ENCODE results near the gene PAX9. TPM values are rescaled to one million over a fixed set of nuclear protein-coding genes. Genes with fewer than 3 reads are reported as not detected.

The PAX9 gene
- total and polyA plus RNA-seq, 9 of the 15 experiments (the other 6 are each of a cell fraction or from before 2014, with no cell fraction given) = 0.87 to 2.4 (median 1.3) TPM

GRCh38 chr14:36626151-36626550 lies 35.5 kb upstream of the PAX9 start:
- CTCF ChIA-PET (ENCODE audit: low intra/inter-chr PET ratio) = no interaction called here
- 0% methylated on average over 3 of the region's 4 CpGs for WGBS (ENCODE audit: insufficient coverage, low coverage, missing lambda C conversion rate)

More at GRCh38 chr14:36626151-36626550, 35.5 kb upstream of the PAX9 start:
- no peak overlapping the region for H3K4me2 ChIP-seq (ENCODE audit: insufficient read depth, low read length)
- in situ Hi-C loops (cut with MboI) = loop anchor here (25.0 kb wide), 1 partner anchor 511 kb away; no protein-coding TSS in a partner anchor
- no peaks in the 10 kb centered on the region for H3K79me2 ChIP-seq (ENCODE audit: control insufficient read depth, insufficient read depth, low read length)
- FAIRE-seq (no peak), DNase-seq (ENCODE audit: extremely low read depth in 1 of 4, low spot score in 3 of 4) (no peak), ATAC-seq (no peak)
- BruUV-seq (replicated peaks) = no TSS peak
- H3K36me3 ChIP-seq (ENCODE audit: control insufficient read depth, insufficient read depth, low read length) = no peaks in the 10 kb centered on the region
- no peak overlapping the region for H2AFZ ChIP-seq (ENCODE audit: low read depth, low read length)
- no peaks in the 10 kb centered on the region for H3K9me3 ChIP-seq (replicated peaks; ENCODE audit: control insufficient read depth, insufficient read depth, low read depth, low read length)
- no peaks in the 10 kb centered on the region for H3K4me1 ChIP-seq (replicated peaks in 1 of 2; ENCODE audit: control insufficient read depth in 2 of 2, insufficient read depth in 2 of 2, low read length in 2 of 2)
- no peaks in the 10 kb centered on the region for H4K20me1 ChIP-seq (replicated peaks; ENCODE audit: control insufficient read depth, insufficient read depth, low read length)
- no peak overlapping the region for H3K4me3 ChIP-seq
- no peak overlapping the region for H3K27ac ChIP-seq (ENCODE audit: extremely low read depth, low read depth, low read length)
- POLR2A ChIA-PET = interaction anchor here (0.6 to 1.1 kb wide), 3 partner anchors 12 to 507 kb away, joined by 3 read pairs; no protein-coding TSS in a partner anchor
- intact Hi-C loops (cut with micrococcal nuclease) = no loop called here
- H3K9ac ChIP-seq (ENCODE audit: insufficient read depth in 1 of 2, low read depth in 2 of 2, low read length in 2 of 2) = no peak overlapping the region
- H3K9me1 ChIP-seq (ENCODE audit: control insufficient read depth, insufficient read depth, low read length) = no peaks in the 10 kb centered on the region
- H3K27me3 ChIP-seq (ENCODE audit: control insufficient read depth in 2 of 2, insufficient read depth in 2 of 2, low read length in 2 of 2) = peaks cover 0 to 5% of the 10 kb centered on the region in 2 experiments; a peak in 2 of 5 replicates
- TF ChIP-seq CGGBP1 (CRISPR knock-in tag; IDR thresholded peaks at IDR 0.05) = no peak
- no peak for TF ChIP-seq NFIC (IDR thresholded peaks at IDR 0.05)
- TF ChIP-seq NCOA1 (IDR thresholded peaks at IDR 0.05; ENCODE audit: low read depth) = no peak
- no peak for TF ChIP-seq MAZ (CRISPR knock-in tag; conservative IDR thresholded peaks at IDR 0.05 in 1 of 2, IDR thresholded peaks at IDR 0.05 in 1 of 2)
- TF ChIP-seq HNRNPUL1 (IDR thresholded peaks at IDR 0.05; ENCODE audit: low read length) = no peak
- TF ChIP-seq ZBTB26 (CRISPR knock-in tag; IDR thresholded peaks at IDR 0.05) = no peak

Data from K562 (cell line).